Stimulated activated CD4-positive, alpha-beta T cell treated with anti-CD3 and anti-CD28 coated beads, Interleukin-4, amount 100 ng/mL, for 4 hours (primary cell): ENCODE measurements around the gene UAP1.

Source experiments
- DNase-seq, 2 experiments: peaks; one replicate each; pipeline ENCODE4 v3.0.0-alpha.2; 2020

UAP1 gene

DNA sequence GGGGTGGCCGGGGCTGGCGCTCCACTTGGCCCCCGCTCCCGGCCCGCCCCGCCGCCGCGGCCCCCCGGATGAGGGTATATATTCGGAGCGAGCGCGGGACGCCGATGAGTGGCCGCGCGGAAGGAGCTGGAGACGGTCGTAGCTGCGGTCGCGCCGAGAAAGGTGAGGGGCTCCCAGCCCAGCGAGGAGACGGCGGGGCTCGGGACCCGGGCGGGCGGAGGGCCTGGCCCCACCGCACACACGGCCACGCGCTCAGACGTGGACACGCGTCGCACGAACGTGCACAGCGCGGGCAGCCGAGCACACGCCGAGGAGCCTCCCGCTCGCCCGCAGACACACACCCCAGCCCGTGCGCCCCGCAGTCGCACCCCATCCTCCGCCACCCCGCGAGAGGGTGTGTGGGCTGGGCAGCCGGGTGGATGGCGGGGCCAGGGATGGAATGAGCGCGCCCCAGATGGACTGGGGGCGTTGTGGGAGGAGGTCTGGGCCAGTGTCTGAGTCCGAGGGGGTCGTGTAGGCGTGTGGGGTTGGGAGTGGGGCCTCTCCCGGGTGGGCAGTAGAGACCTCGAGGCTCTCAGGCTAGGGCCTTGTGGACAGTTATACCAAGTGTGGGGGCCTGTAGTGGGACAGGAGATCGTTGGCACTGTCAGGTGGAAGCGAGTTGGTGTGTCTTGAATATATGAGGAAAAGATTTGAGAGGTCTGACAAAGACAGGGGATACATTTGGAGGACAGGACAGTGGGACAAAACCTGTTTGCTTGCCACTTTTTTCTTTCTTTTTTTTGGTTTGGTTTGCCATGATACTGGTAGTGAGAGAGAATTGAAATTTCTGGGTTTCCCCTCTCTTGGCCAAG is at the start of gene UAP1:
Gene UAP1 (plus strand): TSS at position 107 of the 854 bp plus-strand sequence. CDS start 4,347 bp downstream, outside the sequence.
- peak in 1 of 2 experiments; percentile 16 for DNase-seq

DNA sequence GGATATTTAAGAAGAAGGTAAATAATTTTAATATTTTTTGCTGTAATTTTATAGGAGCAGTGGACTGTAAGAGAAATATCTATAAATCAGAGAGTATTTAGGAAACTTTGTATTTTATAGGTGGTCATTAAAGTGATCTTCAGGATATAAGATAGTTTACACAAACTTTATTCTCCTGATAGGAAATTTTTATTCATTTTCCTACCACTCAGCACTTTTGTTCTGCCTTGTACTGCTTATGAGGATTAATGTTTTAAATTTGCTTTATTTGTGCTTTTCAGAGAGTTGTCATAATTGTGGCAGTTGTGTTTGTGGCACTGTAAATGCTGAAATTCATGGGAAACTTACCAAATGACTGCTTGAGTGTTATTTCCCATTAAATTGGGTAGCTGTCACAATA is 34.2 kb upstream of the UAP1 start:
- DNase-seq: no peak

DNA sequence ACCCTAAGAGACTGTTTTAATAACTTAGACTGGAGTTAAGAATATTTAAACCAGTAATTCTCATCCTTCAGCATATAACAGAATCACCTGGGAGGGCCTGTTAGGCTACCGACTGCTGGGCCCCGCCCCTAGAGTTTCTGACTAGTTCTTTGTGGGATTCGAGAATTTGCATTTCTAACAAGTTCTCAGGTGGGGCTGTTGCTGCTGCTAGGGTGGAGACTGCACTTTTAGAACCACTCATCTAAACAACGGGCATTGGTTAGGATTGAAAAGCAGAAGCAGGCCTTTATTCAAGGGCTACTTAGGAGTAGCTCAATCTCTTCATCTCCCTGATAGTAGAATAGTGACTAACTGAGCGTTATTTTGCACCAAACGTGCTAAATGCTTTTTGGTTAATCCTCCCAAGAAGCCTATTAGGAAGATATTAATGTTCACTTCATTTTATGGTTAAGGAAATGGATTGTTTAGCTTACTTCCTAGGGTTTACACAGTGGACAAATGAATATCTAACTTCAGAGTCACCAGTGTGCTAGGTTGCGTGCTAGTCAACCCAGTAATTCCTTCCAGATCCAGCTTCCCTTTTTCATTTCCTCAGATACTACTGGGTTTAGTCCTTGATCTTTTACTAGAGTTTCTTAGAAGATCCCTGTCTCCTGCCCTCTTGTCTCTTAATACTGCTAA is 31.1 kb upstream of the UAP1 start:
- DNase-seq: no peak

DNA sequence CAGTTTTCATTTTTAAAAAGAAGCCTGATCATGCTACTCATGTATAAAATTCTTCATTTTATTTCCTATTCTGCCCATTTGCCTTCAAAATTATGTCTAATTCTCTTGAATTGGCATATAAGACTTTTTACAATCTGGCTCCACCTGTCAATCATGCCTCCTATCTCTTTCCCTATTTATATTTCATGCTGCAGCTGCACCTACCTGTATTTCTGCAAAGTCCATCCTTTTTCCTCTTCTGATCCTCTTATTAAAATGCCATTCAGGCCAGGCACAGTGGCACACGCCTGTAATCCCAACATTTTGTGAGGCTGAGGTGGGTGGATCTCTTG is 30.6 kb upstream of the UAP1 start:
- DNase-seq: no peak

DNA sequence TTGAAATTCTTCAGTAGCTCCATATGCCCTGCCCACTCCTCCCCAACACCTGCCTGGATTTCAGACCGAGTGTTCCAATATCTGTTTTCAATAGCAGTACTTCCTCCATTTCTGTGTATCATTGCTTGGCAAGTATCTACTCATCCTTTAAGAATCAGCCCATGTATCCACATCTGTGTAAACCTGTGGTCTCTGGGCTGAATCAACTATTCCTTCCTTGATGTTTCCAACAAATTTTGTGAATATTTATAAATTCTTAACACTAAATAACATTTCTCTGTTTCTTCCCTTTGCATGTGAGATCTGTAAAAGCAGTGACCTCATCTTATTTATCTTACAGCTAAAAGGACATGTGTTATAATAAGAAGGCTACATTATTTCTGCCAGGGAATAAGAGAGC is 26.0 kb upstream of the UAP1 start:
- DNase-seq: no peak

DNA sequence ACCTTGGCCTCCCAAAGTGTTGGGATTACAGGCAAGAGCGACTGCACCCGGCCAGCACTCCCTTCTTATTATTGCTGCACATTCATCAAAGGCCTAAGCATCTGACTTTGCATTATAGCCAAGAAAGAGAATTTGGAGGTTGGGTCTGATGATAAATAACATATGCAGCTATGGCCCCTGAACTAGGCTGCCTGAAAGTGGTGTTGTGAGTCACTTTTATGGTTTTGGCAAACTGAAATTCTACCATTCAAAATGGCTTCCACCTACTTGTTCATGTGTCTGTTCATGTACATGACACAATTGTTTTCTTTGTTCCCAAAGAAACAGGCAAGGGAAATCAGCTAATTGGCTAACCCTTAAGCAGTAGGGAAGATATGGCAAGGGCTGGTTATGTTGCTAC is 25.0 kb upstream of the UAP1 start:
- DNase-seq: no peak

DNA sequence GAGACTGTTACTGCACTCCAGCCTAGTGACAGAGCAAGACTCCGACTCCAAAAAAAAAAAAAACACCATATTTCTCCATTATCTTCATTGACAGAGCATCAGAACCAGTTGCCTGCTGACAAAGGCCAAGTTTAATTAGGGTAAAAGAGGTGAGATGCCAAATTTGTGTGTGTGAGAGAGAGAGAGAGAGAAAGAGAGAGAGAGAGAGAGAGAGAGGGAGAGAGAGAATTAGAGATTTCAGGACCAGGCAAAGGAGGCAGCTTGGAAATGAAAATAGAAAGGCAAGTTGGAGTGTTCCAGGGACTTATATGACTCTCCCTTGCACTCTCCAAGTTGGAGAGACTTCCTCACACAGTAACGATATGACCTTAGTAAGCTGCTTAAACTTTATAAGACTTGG is 24.3 kb upstream of the UAP1 start:
- DNase-seq: no peak

DNA sequence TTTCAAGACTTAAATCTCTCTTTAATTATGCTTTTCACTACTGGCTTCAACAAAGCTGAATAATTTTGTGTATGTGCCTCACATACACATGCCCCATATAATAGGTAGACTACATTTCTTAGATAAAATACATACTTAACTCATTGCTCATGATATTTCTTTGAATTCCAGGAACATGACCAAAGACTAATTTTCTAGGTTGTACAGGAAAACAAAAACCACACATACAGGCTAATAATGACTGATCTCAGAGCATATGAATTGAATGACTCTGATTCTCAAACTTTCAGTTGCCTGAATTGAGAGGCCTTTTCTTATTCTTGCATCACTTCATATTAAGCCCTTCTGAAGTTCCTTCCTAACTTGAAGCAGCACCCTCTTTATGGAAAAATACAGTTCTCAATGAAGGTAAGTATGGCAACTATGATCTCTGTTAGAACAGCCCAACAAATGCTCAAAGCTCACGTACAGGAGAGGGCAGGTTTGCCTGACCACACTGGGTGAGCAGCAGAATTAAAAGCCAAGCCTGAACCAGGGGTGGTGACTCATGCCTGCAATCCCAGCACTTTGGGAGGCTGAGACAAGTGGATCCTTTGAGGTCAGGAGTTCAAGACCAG is 22.6 kb upstream of the UAP1 start:
- no peak for DNase-seq

DNA sequence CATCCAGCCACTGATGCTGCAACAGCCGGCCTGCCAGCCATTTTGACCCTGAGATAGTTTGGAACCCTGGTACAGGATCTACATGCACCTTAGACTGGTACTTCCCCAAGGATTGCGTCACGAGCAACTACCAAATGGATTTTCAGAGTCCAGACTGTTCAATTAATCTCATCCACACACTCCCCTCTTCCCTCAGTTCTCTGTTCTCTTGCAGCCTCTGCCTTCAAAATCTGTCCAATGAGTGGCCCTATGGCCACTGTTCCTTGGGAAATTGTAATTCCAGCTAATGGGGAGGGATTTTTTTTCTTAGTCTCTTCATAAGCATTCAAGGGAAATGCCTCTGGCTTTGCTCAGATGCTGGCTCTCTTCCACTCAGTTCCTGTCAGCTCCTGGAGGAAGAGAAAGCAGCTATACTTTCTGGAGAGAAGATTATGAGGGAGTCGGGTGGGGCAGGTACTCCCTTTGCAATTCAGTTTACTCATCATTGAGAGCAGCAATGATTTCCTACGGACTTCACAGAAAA is 19.8 kb upstream of the UAP1 start:
- no peak for DNase-seq

DNA sequence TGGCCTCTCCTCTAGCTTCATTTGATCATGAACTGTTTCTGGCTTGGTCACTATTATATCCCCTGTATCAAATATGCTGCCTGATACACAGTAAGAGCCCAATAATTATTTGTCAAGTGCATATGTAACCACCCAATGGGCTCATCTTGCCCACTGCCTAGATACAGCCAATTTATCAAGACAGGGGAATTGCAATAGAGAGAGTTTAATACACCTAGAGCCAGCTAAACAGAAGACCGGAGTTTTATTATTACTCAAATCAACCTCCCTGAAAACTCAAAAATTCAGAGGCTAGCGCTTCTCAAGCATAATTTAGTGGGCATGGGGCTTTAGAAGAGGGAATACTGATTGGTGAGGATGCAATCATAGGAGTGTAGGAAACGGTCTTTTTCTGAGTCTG is 18.3 kb upstream of the UAP1 start:
- DNase-seq: no peak

DNA sequence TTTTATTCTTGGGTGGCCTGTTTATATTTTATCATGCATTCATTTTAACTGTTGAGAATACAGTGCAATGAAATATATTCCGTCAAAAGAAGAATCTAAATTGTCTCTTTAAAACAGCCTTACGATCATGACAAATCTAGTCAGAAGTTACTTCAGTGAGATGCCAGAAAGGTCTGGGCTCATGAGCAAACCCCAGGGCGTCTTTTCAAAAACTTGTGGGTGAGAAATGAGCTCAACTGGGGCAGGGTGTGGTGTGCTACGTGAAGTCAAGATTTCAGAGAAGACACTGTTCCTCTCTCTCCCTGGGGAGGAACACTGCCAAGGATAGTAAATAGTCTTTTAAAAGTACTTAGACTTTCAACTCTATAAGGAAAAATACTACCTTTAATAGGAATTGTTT is 13.4 kb upstream of the UAP1 start:
- no peak for DNase-seq

DNA sequence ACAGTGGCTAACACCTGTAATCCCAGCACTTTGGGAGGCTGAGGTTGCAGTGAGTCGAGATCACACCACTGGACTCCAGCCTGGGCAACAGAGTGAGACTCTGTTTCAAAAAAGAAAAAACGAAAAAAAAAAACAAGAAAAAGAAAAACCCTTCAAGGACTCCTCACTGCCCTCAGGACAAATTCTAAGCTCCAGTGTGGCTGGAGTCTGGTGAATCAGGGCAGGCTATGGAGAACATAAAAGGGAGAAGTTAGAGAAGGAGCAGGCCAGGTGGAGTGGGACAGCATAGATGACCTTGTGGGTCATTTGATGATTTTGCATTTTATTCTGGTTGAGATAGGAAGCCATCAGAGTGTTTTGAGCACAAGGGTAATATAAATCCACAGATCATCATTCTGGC is 12.5 kb upstream of the UAP1 start:
- no peak for DNase-seq

DNA sequence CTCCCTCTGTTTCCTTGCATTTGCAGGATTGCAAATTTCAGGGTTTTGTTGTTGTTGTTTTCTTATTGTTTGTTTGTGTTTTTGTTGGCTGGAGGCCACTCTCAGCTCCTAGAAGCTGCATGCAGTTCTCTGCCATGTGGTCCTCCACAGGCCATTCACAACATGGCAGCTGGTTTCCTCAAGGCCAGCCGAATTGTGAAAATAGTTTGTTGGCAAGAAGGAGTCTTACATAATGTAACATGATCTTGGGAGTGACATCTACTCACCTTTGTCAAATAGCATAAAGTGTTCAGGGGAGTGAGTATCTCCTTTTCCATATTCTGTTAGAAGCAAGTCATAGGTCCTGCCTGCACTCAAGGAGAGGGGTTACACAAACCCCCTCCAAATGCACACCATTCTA is 10.6 kb upstream of the UAP1 start:
- no peak for DNase-seq

DNA sequence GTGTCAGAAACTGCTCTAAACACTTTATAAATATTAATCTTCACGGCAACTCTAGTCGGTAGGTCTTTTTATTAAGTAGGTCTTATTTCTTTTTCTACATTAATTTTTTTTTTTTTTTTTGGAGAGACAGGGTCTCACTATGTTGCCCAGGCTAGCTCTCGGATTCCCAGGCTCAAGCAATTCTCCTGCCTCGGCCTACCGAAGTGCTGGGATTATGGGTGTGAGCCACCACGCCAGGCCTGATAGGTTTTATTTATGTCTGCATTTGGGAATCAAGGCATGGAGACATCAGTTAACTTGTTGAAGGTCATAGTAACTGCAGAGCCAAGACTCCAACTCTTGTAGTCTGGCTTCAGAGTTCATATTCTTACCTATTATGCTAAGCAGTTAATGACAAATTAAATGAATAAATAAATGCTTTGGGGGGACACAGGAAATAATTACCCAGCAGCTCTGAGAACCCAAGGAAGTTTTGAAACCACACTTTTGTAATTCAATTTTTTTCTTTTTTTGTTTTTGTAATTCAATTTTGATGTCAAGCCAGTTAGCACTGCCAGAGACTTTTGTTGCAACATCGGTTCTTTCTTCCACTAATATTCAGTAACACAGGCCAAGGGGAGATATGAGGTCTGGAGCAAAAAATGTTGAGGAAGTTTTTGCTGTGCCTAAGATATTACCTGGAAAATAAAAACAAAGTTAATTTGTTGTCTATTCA is 9.4 kb upstream of the UAP1 start:
- no peak for DNase-seq

DNA sequence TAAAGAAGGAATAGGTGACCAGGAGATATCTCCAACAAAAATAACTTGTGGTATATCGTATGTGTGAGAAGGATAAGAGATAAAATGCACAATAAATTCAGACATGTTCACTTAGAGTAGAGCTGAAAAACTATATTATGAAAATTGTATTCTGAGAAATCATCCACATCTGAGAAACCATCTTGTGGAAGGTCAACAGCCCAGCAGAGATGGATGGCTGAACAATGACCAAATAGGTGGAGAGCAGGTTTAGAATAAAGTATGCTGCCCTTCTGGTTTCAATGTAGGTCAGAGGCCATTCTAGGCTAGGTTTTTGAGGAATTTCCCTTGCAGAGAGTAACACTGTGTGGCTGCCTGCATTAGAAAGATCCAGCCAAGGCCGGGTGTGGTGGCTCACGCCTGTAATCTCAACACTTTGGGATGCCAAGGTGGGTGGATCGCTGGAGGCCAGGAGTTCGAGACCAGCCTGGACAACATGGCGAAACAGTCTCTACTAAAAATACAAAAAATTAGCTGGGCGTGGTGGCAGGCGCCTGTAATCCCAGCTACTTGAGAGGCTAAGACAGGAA is 8.8 kb upstream of the UAP1 start:
- no peak for DNase-seq

DNA sequence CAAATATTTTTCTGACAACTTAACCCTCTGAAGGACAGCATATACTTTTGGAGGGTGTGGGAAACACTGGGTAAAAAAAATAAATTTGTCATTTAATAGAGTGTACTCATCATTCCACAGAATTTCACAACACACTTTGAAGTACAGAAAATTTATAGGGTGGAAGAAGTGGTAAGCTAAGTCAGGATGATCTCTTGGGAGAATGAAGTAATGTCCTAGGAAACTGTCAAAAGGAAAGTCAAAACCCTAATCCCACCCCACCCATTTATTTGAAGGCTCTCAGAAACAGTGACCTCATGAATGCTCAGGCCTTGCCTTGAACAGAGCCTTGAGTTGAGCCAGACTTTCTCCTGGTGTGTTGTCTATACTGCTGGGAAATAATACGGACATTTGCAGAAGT is 7.3 kb upstream of the UAP1 start:
- no peak for DNase-seq

DNA sequence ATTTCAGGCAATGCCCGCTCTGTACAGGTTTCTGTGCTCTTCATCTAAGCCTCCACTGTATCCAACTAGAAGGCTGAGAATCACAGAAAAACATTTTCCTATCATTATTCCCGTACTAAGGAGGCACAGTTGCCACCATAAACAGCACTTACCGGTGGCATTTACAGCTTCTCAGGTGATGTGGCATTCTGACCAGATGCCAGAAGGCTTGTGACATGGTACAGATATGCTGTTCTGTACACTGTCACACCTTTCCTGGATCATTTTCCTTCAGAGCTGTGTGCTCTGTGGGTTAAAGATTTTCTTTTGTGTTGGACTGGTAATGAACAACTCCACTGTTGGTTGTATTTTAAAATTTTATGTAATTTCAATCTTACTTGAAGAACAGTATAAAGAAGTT is 4.0 kb upstream of the UAP1 start:
- no peak for DNase-seq

DNA sequence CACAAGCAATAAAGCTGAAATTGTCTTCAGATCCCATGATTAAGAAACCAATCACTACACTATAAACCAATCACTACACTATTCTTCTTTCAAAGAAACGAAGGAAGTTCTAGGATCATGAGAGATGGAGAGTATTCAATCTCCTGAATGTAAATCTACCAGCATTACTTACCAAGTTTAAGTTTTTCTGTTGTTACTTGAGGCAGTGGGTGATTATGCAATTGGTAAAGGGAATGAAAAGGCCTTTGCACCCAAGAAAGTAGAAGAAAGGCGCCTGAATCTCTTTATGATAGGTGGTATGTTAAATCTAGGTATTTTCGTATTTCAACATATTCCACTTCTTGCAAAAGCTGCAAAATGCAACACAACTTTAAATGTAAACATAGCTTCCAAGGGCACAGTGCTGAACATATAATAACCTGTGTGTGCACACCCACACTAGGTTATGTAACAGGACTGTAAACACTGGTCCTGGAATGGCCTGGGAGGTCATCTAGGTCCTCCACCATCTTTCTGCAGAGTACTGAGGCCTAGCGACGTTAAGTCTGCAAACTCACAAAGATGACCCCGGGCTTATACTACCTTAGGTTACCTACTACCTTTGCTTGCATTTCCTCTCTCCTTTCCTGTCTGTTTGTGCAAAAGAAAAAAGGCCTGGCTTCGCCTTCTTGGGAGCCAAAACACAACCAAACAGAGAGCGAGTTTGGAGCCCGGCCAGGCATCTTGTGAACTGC is 1.1 kb upstream of the UAP1 start:
- no peak for DNase-seq

DNA sequence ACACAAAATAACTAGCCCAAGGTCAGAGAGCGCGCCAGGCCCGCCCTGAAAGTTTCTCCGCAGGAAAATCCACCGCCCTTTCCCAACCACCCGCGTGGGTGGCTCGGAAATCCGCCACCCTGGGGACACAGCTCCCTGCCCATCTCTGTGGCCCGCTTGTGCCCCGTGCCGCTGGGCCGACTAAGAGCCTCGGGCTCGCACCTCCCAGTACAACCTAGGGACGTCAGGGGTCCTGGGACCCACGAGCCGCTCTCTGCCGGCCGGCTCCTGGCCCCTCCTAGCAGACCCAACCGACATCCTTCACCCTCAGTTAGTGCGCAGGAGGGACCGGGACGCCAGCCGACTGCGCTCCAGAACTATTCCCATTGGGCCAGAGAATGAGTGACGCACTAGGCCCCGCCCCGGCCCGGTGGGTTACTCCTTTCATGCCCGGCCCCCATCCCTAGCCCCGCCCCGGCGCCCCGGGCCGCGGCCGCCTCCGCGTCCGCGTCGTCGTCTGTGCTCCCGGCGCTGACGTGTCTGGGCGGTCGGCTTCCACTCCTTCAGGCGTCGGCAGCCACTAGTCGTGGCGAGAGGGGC is 396 bp upstream of the UAP1 start:
- peak; percentile 97 to 99 for DNase-seq

DNA sequence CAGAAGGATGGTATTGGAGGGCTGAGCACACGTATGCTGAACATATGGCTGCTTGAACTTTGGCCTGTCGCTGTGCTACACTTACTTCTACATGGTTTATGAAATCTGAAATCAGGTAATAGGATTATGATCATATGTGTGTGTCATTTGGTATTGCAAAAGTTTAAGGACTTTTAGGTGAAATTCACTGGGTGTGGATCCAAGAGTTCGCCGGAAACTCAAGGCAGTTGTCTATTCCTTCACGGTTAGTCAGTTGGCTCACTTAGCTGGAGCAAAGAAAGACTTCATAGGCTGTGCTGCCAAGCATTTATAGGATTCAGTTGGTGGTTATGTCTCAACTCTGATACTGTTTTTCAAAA is 927 bp downstream of the UAP1 start:
- no peak for DNase-seq

DNA sequence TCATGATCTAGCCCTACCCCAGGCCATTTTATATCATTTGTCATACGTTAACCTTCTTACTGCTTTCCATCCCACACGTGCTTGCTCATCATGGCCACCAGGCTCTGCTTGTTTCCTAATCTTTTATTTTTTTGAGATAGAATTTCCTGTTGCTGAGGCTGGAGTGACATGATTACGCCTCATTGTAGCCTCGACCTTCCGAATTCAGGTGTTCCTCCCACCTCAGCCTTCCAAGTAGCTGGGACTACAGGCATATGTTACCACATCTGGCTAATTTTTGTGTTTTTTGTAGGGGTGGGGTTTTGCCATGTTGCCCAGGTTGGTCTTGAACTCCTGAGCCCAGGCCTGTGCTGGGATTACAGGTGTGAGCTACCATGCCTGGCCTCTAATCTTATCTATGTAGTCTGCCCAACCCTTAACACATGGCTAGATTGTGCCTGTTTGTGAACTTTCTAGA is 3.3 kb downstream of the UAP1 start:
- no peak for DNase-seq

DNA sequence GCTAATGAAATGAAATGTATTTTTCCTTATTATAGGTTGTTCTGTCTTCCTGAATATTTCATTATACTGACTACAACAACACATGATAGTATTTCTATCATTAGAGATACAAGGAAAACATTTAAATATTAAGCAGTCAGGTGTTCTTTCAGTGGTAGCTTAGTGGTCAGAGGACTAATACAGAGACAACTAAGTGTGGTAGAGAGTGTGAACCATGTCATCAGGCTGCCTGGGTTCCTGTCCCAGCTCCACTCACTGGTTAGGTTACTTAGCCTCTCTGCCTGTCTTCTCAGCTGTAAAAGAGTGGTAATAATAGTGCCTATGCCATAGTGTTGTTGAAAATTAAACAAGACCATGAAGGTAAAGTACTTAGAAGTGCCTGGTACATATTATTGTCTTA is 3.9 kb downstream of the UAP1 start:
- DNase-seq: no peak
